NCI-H2171 (cell line): ENCODE measurements around the gene SLC46A2.

Experiments used
- DNase-seq: peaks from one replicate; lab custom pipeline; 2025; lab: John Stamatoyannopoulos, UW

Gene SLC46A2

DNA sequence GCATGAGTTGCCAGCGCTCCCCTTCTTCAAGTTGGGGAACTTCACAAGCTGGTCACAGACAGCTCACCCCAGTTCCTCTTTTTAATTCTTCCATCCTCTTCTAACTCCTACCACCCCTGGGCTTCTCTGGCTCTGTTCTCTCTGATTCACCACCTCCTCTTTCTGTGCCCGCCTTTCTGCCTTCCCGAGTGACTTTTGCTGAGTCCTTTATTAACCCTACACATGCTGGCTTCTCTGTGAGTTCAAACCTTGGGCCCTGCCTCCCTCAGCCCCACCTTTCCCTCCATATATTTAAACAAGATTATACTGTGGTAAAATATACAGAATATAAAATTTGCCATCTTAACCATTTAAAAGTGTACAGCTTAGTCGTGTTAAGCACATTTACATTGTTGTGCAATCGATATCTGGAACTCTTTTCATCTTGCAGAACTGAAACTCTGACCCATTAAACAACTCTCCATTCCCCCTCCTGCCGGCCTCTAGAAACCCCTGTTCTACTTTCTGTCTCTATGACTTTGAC, 32.0 kb downstream of the SLC46A2 start:
- DNase-seq = no peak

DNA sequence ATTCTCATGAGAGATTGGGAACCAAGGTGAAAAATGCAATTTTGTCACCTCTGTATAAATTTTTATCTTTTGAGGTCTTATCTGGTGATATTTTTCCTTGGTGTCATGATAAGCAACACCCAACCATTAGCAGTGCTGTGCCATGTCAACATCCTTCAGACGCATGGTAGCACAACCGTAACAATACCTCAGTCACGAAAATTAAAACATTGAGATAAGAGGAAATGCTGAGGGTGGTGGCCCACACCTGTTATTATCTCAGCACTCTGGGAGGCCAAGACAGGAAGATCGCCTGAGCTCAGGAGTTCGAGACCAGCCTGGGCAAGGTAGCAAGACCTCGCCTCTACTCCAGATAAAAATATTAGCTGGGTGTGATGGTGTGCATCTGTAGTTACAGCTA, 32.7 kb downstream of the SLC46A2 start:
- no peak for DNase-seq

DNA sequence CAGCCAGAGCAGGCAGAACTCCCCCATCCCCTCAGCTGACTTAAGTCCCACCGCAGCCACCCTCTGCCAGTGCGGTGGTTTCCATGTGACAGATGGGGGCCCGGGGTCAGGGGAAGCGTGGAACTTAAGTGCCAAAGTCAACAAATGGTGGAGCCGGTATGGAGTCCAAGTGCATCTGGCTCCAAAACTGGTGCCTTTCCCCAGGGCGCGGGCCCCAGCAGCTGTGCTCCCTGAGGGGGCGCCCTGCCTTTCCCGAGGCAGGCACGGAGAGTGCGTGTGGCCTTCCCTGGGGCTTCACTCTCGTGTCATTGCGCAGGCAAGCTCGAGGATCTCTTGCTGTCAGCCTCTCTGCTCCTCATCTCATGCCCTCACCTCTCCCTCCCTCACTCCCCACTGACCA, 33.8 kb downstream of the SLC46A2 start:
- peak; percentile 5 for DNase-seq

- no peak for DNase-seq
Observed at GRCh38 chr9:112856200-112856599, 34.5 kb downstream of the SLC46A2 start.

GRCh38 chr9:112854657-112855056, 36.0 kb downstream of the SLC46A2 start:
- no peak for DNase-seq

DNA sequence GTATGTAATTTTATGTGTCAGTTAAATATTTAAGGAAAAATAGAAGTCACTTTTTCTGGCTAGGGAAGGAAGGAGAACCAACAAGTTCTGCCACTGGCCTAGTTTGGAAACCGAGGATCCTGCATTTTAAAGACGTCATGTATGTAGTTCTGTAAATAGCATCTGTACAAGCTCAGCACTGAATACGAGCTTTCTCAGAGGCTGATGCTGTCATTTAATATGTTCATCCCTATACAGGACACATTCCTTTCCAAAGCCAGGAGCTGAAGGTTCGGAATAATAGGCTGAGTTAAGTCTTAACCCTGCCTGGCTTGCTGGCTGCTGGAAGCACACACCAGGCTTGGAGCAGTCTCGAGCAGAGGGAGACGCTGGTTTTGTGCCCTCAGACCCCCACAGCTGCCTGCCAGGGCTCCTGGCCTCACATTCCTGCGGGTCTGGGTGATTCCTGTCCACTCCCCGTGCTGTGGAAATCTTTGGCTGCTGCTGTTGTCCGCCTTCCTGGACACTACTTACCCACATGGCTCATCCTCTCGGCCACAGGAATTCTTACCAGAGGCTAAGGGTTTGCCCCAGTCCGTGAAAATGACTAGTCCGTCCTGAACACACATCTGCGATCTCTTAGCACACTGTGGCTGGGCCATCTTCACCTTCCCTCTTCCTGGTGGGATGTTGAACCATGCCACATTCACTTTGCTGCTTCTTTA, 36.6 kb downstream of the SLC46A2 start:
- no peak for DNase-seq

DNA sequence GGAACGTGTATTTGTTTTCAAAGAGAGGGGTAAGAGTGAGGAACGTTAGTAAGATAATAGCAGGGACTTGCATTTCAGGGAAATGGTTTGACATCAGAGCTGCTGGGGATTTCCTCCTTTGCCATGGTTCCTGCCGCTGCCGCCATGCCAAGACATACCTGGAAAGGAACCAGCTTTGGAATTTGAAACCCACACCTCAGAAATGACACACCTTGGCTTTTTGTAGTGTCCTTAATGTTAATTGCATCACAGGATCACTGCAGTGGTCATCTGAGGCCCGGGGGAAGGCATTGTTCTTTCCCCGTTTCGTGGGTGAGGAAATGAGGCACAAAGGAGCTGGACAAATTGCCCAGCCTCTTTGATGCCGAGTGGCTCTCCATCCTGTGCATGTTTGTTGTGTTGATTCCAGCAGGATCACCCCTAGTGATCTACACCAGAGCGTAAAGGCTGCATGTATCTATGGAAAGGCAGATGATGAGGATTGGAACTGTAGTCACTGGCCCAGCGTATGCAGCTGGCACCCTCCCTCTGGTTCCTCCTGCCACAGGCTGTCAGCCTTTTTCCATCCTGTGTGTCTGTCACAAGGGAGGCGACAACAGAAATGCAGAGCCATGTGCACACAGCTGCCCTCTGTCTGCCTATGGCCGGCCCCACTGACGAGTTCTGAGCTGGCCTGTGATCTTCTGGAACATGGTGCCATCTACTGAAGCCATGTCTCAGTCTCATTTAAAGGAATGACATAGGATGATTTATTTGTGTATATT, 37.8 kb downstream of the SLC46A2 start:
- DNase-seq = no peak

GRCh38 chr9:112850840-112851239, 39.8 kb downstream of the SLC46A2 start:
- DNase-seq = no peak

DNA sequence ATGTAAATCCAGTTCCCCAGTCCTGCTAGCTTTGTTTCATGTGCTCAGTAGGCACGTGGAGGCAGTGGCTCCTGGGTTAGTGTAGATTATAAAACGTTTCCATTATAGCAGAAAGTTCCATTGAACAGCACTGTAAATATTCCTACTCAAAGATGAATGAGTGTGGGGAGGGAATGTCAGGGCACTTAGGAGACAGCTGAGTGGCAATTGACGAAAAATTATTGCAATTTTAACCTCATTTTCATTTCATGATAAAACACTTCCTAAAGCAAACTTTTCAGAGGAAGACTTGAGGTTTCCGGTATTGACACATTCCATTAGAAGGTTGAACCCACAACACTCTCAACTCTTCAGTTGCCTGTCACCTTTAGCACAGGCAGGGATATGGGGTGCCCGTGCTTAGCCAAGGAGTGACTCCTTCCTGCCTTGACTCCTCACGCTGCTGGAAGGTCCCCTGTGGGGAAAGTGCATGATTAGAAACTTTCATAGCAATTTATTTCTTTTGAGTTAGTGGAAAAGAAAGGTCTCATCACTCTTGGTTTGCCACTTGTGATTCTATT, 41.2 kb downstream of the SLC46A2 start:
- no peak for DNase-seq

DNA sequence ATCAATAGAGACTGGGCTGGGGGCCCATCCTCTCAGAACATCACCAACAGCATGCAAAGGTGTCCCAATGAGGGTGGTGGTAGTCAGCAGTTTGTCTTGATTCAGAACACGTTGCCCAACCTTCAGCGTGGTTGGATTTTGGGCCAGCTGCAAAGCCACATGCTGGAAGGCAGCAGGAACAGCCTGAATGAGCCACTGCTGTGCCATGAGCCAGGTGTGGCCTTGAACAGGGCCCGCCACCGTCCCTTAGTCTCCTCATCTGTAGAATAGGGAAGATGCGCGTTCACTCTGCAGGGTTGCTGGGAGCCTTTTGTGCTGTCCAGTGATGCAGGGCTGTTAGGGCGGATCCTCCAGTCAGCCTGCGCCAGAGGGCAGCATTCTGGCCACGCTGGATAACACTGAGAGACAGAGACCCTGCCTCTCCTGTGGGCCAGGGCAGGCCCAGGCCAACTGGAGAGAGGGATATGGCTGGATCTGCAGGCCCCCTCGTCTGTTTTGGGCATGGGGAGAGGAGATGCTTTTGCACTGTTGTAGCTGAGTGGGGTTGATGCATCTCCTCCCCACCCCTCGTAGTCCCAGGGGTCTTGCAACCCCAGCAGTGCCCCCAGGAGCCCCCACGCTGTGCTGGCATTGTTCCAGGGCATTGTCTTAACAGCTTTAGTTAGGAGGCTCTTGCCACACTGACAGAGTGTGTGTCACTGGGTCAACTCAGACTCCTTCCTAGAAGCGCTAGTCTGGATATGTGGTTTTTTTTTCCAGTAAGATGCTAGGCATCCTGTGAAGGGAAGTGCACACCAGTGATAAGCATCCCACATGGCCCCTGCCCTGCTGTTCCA, 42.1 kb downstream of the SLC46A2 start:
- DNase-seq = no peak

- no peak for DNase-seq
Observed at GRCh38 chr9:112846528-112847488, 43.9 kb downstream of the SLC46A2 start.

DNA sequence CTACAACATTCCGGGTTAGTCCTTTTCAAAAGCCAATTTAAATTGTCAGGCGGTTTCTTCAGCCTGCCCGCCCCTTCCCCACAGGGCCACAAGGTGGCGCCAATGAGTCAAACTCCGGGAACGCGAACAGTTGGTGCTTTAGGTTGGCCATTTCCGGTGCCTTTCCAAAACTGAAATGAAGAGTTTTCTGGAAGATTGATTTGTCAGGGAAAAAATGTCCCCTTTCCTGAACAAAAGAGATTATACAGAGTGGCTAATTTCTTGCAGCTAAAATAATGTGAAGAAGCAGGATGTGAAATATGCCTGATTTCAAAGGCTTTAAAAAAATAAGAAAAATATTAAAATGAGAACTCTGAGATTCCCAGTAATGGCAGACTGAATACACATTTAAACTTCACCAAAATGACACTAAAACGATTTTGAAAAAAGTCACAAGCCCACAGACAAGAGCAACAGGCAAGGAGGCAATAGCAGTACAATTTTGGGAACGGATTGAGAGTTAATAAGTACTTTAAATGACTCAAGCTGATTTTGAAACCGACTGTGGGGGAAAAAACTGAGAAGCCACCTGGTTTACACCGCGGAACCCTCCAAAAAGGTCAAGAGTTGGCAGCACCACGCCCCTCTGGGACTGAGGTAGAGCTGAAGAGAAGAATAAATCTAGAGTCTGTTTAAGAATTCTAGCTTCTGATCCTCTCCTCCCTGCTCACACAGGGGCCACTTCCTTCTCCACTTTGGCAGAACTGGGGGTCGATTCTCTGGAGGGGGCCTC, 45.7 kb downstream of the SLC46A2 start:
- peak; percentile 46 for DNase-seq

DNA sequence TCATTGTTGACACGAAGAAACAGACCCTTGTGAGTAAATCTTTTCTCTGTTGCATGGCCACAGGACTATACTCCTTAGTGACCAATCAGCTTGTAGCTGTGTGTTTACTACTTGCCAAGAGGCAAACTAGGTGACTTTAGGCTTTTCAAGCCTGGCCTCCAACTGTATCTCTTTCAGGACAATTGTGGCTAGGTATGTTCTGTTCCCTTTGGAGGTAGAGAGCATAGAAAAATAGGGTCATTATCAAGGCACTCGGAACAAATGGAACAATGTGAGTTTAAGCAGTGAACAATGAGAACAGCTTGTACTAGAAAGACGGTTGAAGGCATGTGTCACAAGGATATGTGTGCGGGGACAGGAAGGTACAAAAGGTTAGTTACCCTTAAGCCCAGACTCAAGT, 48.1 kb downstream of the SLC46A2 start:
- DNase-seq = no peak

DNA sequence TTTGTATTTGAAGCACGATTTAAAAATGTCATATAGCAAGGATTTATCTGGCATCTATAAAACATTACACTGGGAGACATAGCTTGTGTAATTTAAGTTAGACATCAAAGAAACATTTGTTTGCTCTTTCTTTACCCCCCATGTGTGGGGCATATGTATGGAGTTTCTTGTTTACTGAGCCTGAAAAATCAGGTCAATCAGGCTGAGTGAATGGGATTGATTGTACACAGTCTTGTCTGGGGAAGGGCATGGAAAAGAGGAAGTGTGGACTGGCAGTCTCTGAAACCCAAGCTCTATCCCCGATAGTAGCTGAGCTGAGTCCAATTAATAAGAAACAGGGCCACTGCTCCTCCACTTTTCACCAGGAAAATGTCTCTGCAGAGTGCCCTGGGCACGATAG, 49.4 kb downstream of the SLC46A2 start:
- DNase-seq = no peak

GRCh38 chr9:112839331-112839730, 51.3 kb downstream of the SLC46A2 start:
- DNase-seq = no peak

- DNase-seq = no peak
Observed at GRCh38 chr9:112838342-112838741, 52.3 kb downstream of the SLC46A2 start.

DNA sequence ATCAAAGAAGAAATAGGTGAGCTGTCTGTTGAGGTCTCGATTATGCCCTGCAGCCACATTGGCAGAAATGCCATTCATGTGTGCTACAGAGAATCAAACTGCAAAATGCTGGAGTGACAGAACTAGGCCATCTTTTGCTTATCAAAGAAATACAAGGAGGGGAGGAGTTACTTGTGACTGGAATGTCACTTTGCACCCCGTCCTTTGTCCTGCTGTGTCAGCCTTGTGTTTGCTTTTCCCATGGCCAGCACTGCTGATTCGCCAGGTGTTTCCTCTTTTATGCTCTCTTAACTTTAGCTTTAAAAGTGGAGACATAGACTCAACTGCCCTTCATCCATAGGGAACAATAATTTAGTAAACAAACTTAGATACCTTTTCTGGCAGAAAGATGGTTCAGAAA, 54.3 kb downstream of the SLC46A2 start:
- DNase-seq = no peak

DNA sequence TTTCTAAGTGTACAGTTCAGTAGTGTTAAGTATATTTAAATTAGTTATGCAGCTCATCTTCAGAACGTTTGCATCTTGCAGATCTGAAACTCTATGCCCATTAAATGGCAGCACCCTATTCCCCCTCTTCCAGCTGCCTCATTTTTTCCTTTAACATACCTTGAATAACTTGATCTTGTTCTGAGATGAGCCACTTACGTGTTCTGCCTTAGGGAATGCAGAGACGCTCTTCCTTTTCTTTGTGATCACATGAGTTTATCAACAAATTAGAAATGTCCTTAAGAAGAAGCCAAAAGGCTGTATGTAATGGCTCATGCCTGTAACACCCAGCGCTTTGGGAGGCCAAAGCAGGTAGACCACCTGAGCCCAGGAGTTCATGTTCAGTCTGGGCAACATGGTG, 57.6 kb downstream of the SLC46A2 start:
- DNase-seq = no peak

DNA sequence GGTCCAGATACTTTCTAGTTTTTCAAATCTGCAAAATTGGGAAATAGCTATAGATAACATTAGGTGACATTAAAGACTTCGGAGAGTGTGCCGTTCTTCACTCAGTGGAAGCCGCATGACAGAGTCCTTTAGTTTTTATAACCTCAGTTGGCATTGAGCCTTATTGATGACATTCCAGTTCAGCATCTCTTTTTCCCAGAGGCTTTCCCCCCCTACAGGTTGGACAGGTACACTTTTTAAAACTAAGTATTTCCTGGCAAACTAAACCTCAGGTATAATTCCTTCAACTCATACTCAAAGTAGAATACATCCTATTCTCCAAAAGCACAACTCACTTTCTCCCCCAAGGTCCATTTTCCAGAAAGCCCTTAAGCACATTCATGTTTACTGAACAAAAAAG, 58.7 kb downstream of the SLC46A2 start:
- DNase-seq = no peak

- DNase-seq = no peak
Observed at GRCh38 chr9:112831281-112831851, 59.3 kb downstream of the SLC46A2 start.
